ENCODE results near the gene ODAD4.

- TF ChIP-seq SUZ12 (IDR thresholded peaks at IDR 0.05; ENCODE audit: extremely low read depth, insufficient read depth, insufficient read length) (no peak), YY1 (IDR thresholded peaks at IDR 0.05; ENCODE audit: insufficient read depth, insufficient read length) (no peak)
Observed at GRCh38 chr17:41906465-41907184, 23.8 kb upstream of the ODAD4 start.

All from NT2/D1 (cell line).